GM20000 (cell line): Measurements from ENCODE around the gene GPR149.
A peak's percentile ranks its signal among the peaks of the same experiment; 100 is the strongest.

ENCODE experiments used
- DNase-seq: peaks from one replicate; pipeline ENCODE4 v3.0.0; 2012; ENCODE audit warnings: low spot score
- TF ChIP-seq, protein P1 (sequence below): IDR thresholded peaks from 2 replicates; pipeline ENCODE4 v1.5.1; 2012; ENCODE audit warnings: mild to moderate bottlenecking, control low read depth; ENCODE audit errors: extremely low read depth, missing control alignments

The GPR149 gene

GRCh38 chr3:154345422-154346122 is 84.4 kb downstream of the GPR149 start:
- TF ChIP-seq, protein P1, sequence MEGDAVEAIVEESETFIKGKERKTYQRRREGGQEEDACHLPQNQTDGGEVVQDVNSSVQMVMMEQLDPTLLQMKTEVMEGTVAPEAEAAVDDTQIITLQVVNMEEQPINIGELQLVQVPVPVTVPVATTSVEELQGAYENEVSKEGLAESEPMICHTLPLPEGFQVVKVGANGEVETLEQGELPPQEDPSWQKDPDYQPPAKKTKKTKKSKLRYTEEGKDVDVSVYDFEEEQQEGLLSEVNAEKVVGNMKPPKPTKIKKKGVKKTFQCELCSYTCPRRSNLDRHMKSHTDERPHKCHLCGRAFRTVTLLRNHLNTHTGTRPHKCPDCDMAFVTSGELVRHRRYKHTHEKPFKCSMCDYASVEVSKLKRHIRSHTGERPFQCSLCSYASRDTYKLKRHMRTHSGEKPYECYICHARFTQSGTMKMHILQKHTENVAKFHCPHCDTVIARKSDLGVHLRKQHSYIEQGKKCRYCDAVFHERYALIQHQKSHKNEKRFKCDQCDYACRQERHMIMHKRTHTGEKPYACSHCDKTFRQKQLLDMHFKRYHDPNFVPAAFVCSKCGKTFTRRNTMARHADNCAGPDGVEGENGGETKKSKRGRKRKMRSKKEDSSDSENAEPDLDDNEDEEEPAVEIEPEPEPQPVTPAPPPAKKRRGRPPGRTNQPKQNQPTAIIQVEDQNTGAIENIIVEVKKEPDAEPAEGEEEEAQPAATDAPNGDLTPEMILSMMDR, result no peak
- no peak for DNase-seq

GRCh38 chr3:154338570-154338969 is 91.4 kb downstream of the GPR149 start:
- DNase-seq, result no peak
- TF ChIP-seq, protein P1, result no peak

GRCh38 chr3:154338008-154338407 is 92.0 kb downstream of the GPR149 start:
- no peak for DNase-seq
- TF ChIP-seq, protein P1, result no peak

DNA sequence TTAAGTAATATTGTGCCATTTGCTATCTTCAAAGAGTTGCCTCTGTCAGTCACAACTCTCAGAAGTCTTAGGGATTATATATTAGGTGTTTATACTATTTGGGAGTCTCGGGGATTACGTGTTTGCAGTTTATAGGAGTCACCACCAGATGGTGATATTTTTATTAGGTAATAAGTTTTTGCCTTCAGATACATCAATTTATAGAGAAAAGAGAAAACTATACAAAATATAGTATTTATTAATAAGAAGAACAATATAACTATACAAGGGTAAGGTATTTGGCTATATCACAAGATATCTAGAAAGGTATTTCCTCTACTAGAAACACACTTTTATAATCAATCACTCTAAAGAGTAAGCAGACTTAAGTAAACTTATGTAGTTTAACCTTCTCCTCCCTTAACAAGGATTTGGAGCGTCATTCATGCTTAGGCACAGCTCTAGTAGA is 95.0 kb downstream of the GPR149 start:
- TF ChIP-seq, protein P1, result no peak
- DNase-seq, result peak; percentile 21

GRCh38 chr3:154327871-154328270 is 102.1 kb downstream of the GPR149 start:
- DNase-seq, result no peak

DNA sequence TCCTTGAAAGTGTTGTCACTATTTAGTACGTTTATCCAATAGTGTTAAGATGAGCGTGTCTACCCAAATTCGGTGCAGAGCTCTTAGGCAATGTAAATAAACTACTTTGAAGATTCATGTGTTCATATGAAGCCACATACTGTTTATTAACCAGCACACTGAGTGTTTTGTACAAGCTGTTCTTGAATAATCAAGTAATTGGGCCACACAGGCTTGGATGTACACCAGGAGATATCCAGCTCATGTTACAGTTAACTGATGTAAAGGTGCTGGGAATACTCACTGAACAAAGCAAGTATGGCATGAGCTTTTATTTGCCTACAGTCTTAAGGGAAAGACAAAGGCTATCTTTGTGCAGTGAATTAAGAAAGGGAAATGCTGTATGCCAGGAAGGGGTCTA is 105.1 kb downstream of the GPR149 start:
- TF ChIP-seq, protein P1, result no peak
- no peak for DNase-seq

More at GRCh38 chr3:154327871-154328270, 102.1 kb downstream of the GPR149 start:
- TF ChIP-seq, protein P1, result no peak

DNA sequence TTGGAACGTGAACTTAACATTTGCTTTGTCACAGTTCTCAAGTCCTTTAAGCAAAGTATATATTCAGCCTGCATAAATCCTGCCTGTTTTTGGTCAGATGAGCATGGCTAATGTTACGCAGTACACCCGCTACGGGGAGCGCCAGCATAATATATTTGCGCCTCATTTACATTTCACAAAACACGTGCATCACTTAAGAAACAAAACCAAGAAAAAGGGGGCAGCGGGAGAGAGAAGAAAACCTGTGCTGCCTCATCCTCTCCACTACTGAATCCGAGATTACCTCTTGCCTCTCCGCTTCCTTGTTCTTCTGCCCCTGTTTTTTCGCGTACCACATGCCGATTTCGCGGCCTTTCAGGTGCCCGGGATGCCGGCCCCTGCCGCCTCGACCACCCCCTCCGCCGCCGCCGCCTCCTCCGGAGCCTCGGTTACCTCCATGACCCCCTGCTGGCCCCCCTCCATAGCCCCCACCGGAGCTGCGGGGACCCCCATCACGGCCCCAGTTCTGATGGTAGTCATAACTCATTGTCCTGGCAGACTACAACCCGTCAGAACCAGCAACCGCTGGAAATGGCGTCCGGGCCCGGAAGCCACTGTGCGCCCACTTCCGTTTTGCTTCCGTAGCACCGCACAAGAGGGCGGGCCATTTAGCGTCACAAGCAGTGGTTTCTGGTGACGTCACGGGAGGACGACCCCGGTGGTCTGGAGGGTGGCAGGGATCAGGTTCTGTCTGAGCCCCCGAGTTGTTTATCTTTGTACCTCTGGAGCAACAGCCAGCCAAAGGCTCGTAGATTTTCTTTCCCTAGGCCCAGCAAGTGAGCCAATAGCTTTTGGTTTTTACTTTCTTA is 105.9 kb downstream of the GPR149 start, which contains the start of gene DHX36:
TSS of gene DHX36 (minus strand) at position 597 of the 848 bp plus-strand sequence. CDS start at position 526, 71 bp downstream.
- TF ChIP-seq, protein P1, result no peak
- peak; percentile 85 for DNase-seq
